SK-N-SH (cell line): ENCODE results near the gene CSTA. TPM values are rescaled to one million over a fixed set of nuclear protein-coding genes. Genes with fewer than 3 reads are reported as not detected.

Experiments
- CTCF ChIA-PET: fragments of 300-600, 350-600 bp; formaldehyde crosslinking; extraction: SDS; loops from one replicate; lab custom pipeline; 2021; lab: Yijun Ruan, JAX
- POLR2A ChIA-PET: fragments of 350-600 bp; sonication (Branson Sonifier 250); formaldehyde crosslinking; extraction: SDS; loops from one replicate; lab custom pipeline; 2020; ENCODE audit warnings: antibody characterized with exemption, inconsistent platforms; lab: Yijun Ruan, JAX
- DNase-seq: peaks from one replicate; pipeline ENCODE4 v3.0.0; 2012
- H2AFZ ChIP-seq: fragments of 200-600 bp; sonication (generic); 2 replicates; pipeline ENCODE4 v1.8.1; 2016; ENCODE audit warnings: antibody characterized with exemption, mild to moderate bottlenecking, low read depth
- H3F3A ChIP-seq: fragments of 200-600 bp; sonication (generic); replicated peaks from 2 replicates; pipeline ENCODE3; 2016; ENCODE audit warnings: antibody characterized with exemption, mild to moderate bottlenecking; ENCODE audit not compliant: insufficient read depth
- H3K27ac ChIP-seq, 2 experiments: fragments of 200-500 bp in 1 of 2; fragments of 200-600 bp in 1 of 2; sonication (Bioruptor generic) in 1 of 2; sonication (generic), shearing (Covaris generic) in 1 of 2; 2 replicates each; pipeline versions ENCODE4 v1.5.1 to v1.6.1; 2014 to 2016; ENCODE audit warnings: low read depth in 2 of 2, inconsistent platforms in 1 of 2, low read length in 1 of 2, mild to moderate bottlenecking in 1 of 2, mixed read lengths in 1 of 2
- H3K27me3 ChIP-seq: fragments of 200-600 bp; sonication (generic), shearing (Covaris generic); 2 replicates; pipeline ENCODE4 v1.6.1; 2016; ENCODE audit warnings: mixed run types; ENCODE audit not compliant: insufficient read depth
- H3K36me3 ChIP-seq, 2 experiments: fragments of 200-500 bp in 1 of 2; fragments of 200-600 bp in 1 of 2; sonication (Bioruptor generic) in 1 of 2; sonication (generic) in 1 of 2; replicated peaks in 1 of 2; 2 replicates each; pipeline versions ENCODE3 to v1.5.1; 2014 to 2016; ENCODE audit warnings: low read length in 1 of 2, mild to moderate bottlenecking in 1 of 2; ENCODE audit not compliant: insufficient read depth in 2 of 2, control insufficient read depth in 1 of 2
- H3K4me1 ChIP-seq, 2 experiments: fragments of 200-500 bp in 1 of 2; fragments of 200-600 bp in 1 of 2; sonication (Bioruptor generic) in 1 of 2; sonication (generic), shearing (Covaris generic) in 1 of 2; 2 replicates each; pipeline versions ENCODE4 v1.5.1 to v1.6.1; 2014 to 2016; ENCODE audit warnings: low read depth in 1 of 2, low read length in 1 of 2, mixed run types in 1 of 2; ENCODE audit not compliant: insufficient read depth in 2 of 2, control insufficient read depth in 1 of 2
- H3K4me2 ChIP-seq: fragments of 200-600 bp; sonication (generic), shearing (Covaris generic); 2 replicates; pipeline ENCODE4 v1.6.1; 2017; ENCODE audit warnings: mixed run types
- H3K4me3 ChIP-seq, 2 experiments: fragments of 200-500 bp in 1 of 2; fragments of 200-600 bp in 1 of 2; sonication (Bioruptor generic) in 1 of 2; sonication (generic), shearing (Covaris generic) in 1 of 2; 2 replicates each; pipeline versions ENCODE4 v1.5.1 to v1.8.1; 2014 to 2016; ENCODE audit warnings: low read depth in 2 of 2, inconsistent platforms in 1 of 2, low read length in 1 of 2, mild to moderate bottlenecking in 1 of 2, mixed read lengths in 1 of 2, moderate library complexity in 1 of 2
- H3K79me2 ChIP-seq: fragments of 200-600 bp; sonication (generic); 2 replicates; pipeline ENCODE4 v1.8.1; 2017; ENCODE audit warnings: mild to moderate bottlenecking; ENCODE audit not compliant: insufficient read depth
- H3K9ac ChIP-seq: fragments of 200-600 bp; sonication (generic); 2 replicates; pipeline ENCODE4 v1.6.1; 2017; ENCODE audit warnings: mixed run types
- H3K9me2 ChIP-seq: fragments of 200-600 bp; sonication (generic); 2 replicates; pipeline ENCODE4 v1.6.1; 2017; ENCODE audit warnings: mixed run types
- H3K9me3 ChIP-seq: fragments of 200-600 bp; sonication (generic); 2 replicates; pipeline ENCODE4 v1.6.1; 2017; ENCODE audit warnings: mixed run types, mild to moderate bottlenecking, moderate library complexity
- H4K20me1 ChIP-seq: fragments of 200-600 bp; sonication (generic); 2 replicates; pipeline ENCODE4 v1.6.1; 2017; ENCODE audit warnings: mild to moderate bottlenecking, mixed run types; ENCODE audit not compliant: insufficient read depth
- CHD2 ChIP-seq: fragments of 150-350 bp; IDR thresholded peaks from 2 replicates; pipeline ENCODE4 v1.6.1; 2018; ENCODE audit warnings: low read length; ENCODE audit not compliant: partially characterized antibody
- CTCF ChIP-seq: fragments of 200-600 bp; sonication (generic); IDR thresholded peaks from 2 replicates; pipeline ENCODE4 v1.6.1; 2017; ENCODE audit warnings: antibody characterized with exemption, mild to moderate bottlenecking, moderate library complexity
- EZH2phosphoT487 ChIP-seq: fragments of 200-600 bp; sonication (generic); IDR thresholded peaks from 2 replicates; pipeline ENCODE4 v1.6.1; 2017; ENCODE audit warnings: low read depth, mixed run types, mild to moderate bottlenecking, antibody characterized with exemption, moderate library complexity, borderline replicate concordance
- FOSL2 ChIP-seq: IDR thresholded peaks from 2 replicates; pipeline ENCODE4 v1.4.0; 2012; ENCODE audit warnings: low read depth, mild to moderate bottlenecking, moderate library complexity, borderline replicate concordance
- GABPA ChIP-seq: IDR thresholded peaks from 2 replicates; pipeline ENCODE4 v1.4.0; 2012; ENCODE audit warnings: low read depth, mild to moderate bottlenecking
- JUND ChIP-seq: IDR thresholded peaks from 2 replicates; pipeline ENCODE4 v1.4.0; 2012
- MAX ChIP-seq: IDR thresholded peaks from 2 replicates; pipeline ENCODE4 v1.4.0; 2012; ENCODE audit warnings: low read depth
- MEF2A ChIP-seq: IDR thresholded peaks from 2 replicates; pipeline ENCODE4 v1.4.0; 2012; ENCODE audit warnings: low read depth, borderline replicate concordance
- RCOR1 ChIP-seq: fragments of 150-350 bp; IDR thresholded peaks from 2 replicates; pipeline ENCODE4 v1.6.1; 2017; ENCODE audit warnings: antibody characterized with exemption, low read length
- RFX5 ChIP-seq: IDR thresholded peaks from 2 replicates; pipeline ENCODE4 v1.6.1; 2012; ENCODE audit warnings: mild to moderate bottlenecking, improper control_type of control experiment, low read length
- USF2 ChIP-seq: fragments of 150-350 bp; IDR thresholded peaks from 2 replicates; pipeline ENCODE4 v1.6.1; 2017; ENCODE audit warnings: antibody characterized with exemption, low read length, low read depth, borderline replicate concordance
- YY1 ChIP-seq: IDR thresholded peaks from 2 replicates; pipeline ENCODE4 v1.4.0; 2012; ENCODE audit warnings: low read depth, mild to moderate bottlenecking
- ZBTB33 ChIP-seq: IDR thresholded peaks from 2 replicates; pipeline ENCODE4 v1.4.0; 2012; ENCODE audit warnings: low read depth, borderline replicate concordance
- WGBS: methylation state at CpG from one replicate; pipeline ENCODE4 v1.1.6; 2017; ENCODE audit warnings: low lambda C conversion rate; 5-methylcytosine and 5-hydroxymethylcytosine counted together
- polyA plus RNA-seq, 3 experiments: library from polyadenylated mRNA; depleted of rRNA; stranded (reverse); fragments of >200 nt; gene quantifications; 2 replicates each; pipeline ENCODE4 v1.2.3, GENCODE V29; 2012
- TF ChIP-seq, protein P1 (sequence below): IDR thresholded peaks from 2 replicates; pipeline ENCODE4; 2012
- TF ChIP-seq, protein P2 (sequence below): IDR thresholded peaks from 2 replicates; pipeline ENCODE4 v1.4.0; 2012; ENCODE audit warnings: low read depth, borderline replicate concordance
- TF ChIP-seq, protein P3 (sequence below): IDR thresholded peaks from 2 replicates; pipeline ENCODE4 v1.6.1; 2012; ENCODE audit warnings: mild to moderate bottlenecking, low read depth, low read length, moderate library complexity

CSTA gene
- polyA plus RNA-seq, 1 of the 3 experiments (the other 2 are of a cell fraction), result not detected

DNA sequence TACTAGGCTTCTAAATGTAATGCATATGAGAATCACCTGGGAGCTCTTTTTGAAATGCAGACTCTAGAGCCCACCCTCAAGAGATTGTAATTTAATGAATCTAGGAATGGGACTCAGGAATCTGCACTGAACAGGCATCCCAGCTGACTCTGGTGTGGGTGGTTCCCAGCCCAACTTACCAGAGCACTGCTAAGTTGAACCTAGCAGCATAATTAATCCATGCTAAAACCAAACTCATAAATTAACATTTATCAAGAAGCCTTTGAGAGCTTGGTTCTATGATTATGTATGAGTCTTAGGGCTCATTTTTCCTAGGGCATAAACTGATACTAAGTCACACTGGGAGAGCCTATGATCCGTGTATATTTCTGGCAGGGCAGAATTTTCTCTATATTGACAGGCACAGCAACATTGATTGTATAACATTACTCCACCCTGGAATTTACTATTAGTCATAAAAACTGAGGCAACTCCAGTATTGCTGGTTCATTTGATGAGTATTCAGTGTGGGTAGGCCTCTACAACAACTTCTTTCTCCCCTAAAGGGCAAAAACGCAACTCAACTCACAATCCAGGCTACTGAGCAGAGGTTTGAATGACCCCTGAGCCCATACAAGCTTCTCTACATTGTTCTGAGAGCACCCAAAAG is 10.7 kb upstream of the CSTA start:
- Histone ChIP-seq H3K4me3 (no peak overlapping the region), H3K9ac (no peak overlapping the region), H3K27ac (no peak overlapping the region), H3K27me3 (peaks cover 9% of the 10 kb centered on the region; the same call in 1 of the 2 replicates), H4K20me1 (no peaks in the 10 kb centered on the region), H3K79me2 (no peaks in the 10 kb centered on the region), H3K4me2 (no peak overlapping the region), H3K4me1 (no peaks in the 10 kb centered on the region), H3K9me2 (no peaks in the 10 kb centered on the region), H2AFZ (no peak overlapping the region), H3K9me3 (no peaks in the 10 kb centered on the region)
- 3% methylated on average over 2 of the region's 2 CpGs for WGBS
- no peak for DNase-seq
- TF ChIP-seq MAX, result no peak
- TF ChIP-seq, protein P1, sequence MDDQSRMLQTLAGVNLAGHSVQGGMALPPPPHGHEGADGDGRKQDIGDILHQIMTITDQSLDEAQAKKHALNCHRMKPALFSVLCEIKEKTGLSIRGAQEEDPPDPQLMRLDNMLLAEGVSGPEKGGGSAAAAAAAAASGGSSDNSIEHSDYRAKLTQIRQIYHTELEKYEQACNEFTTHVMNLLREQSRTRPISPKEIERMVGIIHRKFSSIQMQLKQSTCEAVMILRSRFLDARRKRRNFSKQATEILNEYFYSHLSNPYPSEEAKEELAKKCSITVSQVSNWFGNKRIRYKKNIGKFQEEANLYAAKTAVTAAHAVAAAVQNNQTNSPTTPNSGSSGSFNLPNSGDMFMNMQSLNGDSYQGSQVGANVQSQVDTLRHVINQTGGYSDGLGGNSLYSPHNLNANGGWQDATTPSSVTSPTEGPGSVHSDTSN, result no peak
- TF ChIP-seq, protein P2, sequence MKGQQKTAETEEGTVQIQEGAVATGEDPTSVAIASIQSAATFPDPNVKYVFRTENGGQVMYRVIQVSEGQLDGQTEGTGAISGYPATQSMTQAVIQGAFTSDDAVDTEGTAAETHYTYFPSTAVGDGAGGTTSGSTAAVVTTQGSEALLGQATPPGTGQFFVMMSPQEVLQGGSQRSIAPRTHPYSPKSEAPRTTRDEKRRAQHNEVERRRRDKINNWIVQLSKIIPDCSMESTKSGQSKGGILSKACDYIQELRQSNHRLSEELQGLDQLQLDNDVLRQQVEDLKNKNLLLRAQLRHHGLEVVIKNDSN, result no peak
- TF ChIP-seq CTCF, result no peak
- TF ChIP-seq EZH2phosphoT487, result no peak
- no peak for TF ChIP-seq MEF2A
- no peak for TF ChIP-seq JUND
- no peak for TF ChIP-seq YY1
- no peak for TF ChIP-seq RCOR1
- TF ChIP-seq USF2, result no peak
- no peak for TF ChIP-seq CHD2
- no peak for TF ChIP-seq RFX5
- TF ChIP-seq FOSL2, result no peak
- no peak for TF ChIP-seq ZBTB33
- no peak for TF ChIP-seq GABPA
- TF ChIP-seq, protein P3, sequence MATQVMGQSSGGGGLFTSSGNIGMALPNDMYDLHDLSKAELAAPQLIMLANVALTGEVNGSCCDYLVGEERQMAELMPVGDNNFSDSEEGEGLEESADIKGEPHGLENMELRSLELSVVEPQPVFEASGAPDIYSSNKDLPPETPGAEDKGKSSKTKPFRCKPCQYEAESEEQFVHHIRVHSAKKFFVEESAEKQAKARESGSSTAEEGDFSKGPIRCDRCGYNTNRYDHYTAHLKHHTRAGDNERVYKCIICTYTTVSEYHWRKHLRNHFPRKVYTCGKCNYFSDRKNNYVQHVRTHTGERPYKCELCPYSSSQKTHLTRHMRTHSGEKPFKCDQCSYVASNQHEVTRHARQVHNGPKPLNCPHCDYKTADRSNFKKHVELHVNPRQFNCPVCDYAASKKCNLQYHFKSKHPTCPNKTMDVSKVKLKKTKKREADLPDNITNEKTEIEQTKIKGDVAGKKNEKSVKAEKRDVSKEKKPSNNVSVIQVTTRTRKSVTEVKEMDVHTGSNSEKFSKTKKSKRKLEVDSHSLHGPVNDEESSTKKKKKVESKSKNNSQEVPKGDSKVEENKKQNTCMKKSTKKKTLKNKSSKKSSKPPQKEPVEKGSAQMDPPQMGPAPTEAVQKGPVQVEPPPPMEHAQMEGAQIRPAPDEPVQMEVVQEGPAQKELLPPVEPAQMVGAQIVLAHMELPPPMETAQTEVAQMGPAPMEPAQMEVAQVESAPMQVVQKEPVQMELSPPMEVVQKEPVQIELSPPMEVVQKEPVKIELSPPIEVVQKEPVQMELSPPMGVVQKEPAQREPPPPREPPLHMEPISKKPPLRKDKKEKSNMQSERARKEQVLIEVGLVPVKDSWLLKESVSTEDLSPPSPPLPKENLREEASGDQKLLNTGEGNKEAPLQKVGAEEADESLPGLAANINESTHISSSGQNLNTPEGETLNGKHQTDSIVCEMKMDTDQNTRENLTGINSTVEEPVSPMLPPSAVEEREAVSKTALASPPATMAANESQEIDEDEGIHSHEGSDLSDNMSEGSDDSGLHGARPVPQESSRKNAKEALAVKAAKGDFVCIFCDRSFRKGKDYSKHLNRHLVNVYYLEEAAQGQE, result no peak
- TF ChIP-seq, all 33 proteins: peak for 0
- POLR2A ChIA-PET, result no interaction called here
- no peaks in the 10 kb centered on the region for H3F3A ChIP-seq
- no peaks in the 10 kb centered on the region for H3K36me3 ChIP-seq
- CTCF ChIA-PET, result interaction anchor here (1.0 to 1.6 kb wide), 2 partner anchors 8 to 55 kb away, joined by 4 to 6 read pairs; no protein-coding TSS in a partner anchor
